HEK293 (cell line): ENCODE data around the gene AFAP1L2.

Experiments
- CTCF ChIA-PET: fragments of 350-600 bp; formaldehyde crosslinking; extraction: SDS; loops from one replicate; lab custom pipeline; 2021; ENCODE audit warnings: antibody characterized with exemption; lab: Yijun Ruan, JAX
- POLR2A ChIA-PET: fragments of 300-600 bp; formaldehyde crosslinking; extraction: SDS; loops from one replicate; lab custom pipeline; 2020; ENCODE audit warnings: antibody characterized with exemption, inconsistent platforms; lab: Yijun Ruan, JAX
- H3K27ac ChIP-seq: fragments of 200-500 bp; sonication (Bioruptor generic); 2 replicates; pipeline ENCODE4 v1.5.1; 2014; ENCODE audit warnings: low read depth, low read length, control low read depth, inconsistent platforms; ENCODE audit errors: extremely low read depth
- H3K36me3 ChIP-seq, 2 experiments: fragments of 200-500 bp in 1 of 2; sonication (Bioruptor generic) in 1 of 2; 1 replicate in 1 of 2; 2 replicates in 1 of 2; pipeline ENCODE4 v1.5.1; 2014 to 2017; ENCODE audit warnings: inconsistent platforms in 2 of 2, low read length in 2 of 2; ENCODE audit not compliant: control insufficient read depth in 2 of 2, insufficient read depth in 1 of 2
- H3K4me1 ChIP-seq: fragments of 200-500 bp; sonication (Bioruptor generic); 2 replicates; pipeline ENCODE4 v1.5.1; 2014; ENCODE audit warnings: mild to moderate bottlenecking, low read length, inconsistent platforms; ENCODE audit not compliant: control insufficient read depth, insufficient read depth
- H3K4me3 ChIP-seq: 2 replicates; pipeline ENCODE4 v1.5.1; 2011; ENCODE audit warnings: low read depth, mild to moderate bottlenecking, control low read depth, low read length, moderate library complexity
- H3K9me3 ChIP-seq: fragments of 200-500 bp; sonication (Bioruptor generic); 2 replicates; pipeline ENCODE4 v1.5.1; 2014; ENCODE audit warnings: low read depth, low read length, inconsistent platforms; ENCODE audit not compliant: control insufficient read depth, insufficient read depth
- GLIS1 ChIP-seq: fragments of 450-650 bp; formaldehyde crosslinking; IDR thresholded peaks from 2 replicates; pipeline ENCODE4 v1.5.1; 2016; ENCODE audit warnings: missing biosample characterization, missing genetic modification characterization
- MZF1 ChIP-seq: fragments of 450-650 bp; formaldehyde crosslinking; IDR thresholded peaks from 2 replicates; pipeline ENCODE4 v1.5.1; 2017; ENCODE audit warnings: missing biosample characterization, missing genetic modification characterization, borderline replicate concordance
- RBAK ChIP-seq: fragments of 450-650 bp; formaldehyde crosslinking; IDR thresholded peaks from 2 replicates; pipeline ENCODE4 v1.5.1; 2016; ENCODE audit warnings: missing biosample characterization, missing genetic modification characterization
- REST ChIP-seq: fragments of 450-650 bp; formaldehyde crosslinking; IDR thresholded peaks from 2 replicates; pipeline ENCODE4 v1.5.1; 2016; ENCODE audit warnings: missing biosample characterization, missing genetic modification characterization
- SALL2 ChIP-seq: fragments of 450-650 bp; formaldehyde crosslinking; IDR thresholded peaks from 2 replicates; pipeline ENCODE4 v1.5.0; 2017; ENCODE audit warnings: missing biosample characterization, mild to moderate bottlenecking, missing genetic modification characterization, borderline replicate concordance
- ZBTB10 ChIP-seq: fragments of 450-650 bp; formaldehyde crosslinking; IDR thresholded peaks from 2 replicates; pipeline ENCODE4 v1.5.1; 2016; ENCODE audit warnings: missing biosample characterization, missing genetic modification characterization
- ZFP69B ChIP-seq: fragments of 450-650 bp; formaldehyde crosslinking; IDR thresholded peaks from 2 replicates; pipeline ENCODE4 v1.5.1; 2016; ENCODE audit warnings: missing biosample characterization, missing genetic modification characterization
- ZNF211 ChIP-seq: fragments of 450-650 bp; formaldehyde crosslinking; IDR thresholded peaks from 2 replicates; pipeline ENCODE4 v1.5.1; 2016; ENCODE audit warnings: low read depth, missing biosample characterization, missing genetic modification characterization
- ZNF23 ChIP-seq: fragments of 450-650 bp; formaldehyde crosslinking; IDR thresholded peaks from 2 replicates; pipeline ENCODE4 v1.5.1; 2016; ENCODE audit warnings: missing biosample characterization, missing genetic modification characterization, borderline replicate concordance
- ZNF274 ChIP-seq, 2 experiments: fragments of 200-500 bp in 1 of 2; fragments of 450-650 bp in 1 of 2; sonication (Bioruptor generic) in 1 of 2; formaldehyde crosslinking in 1 of 2; IDR thresholded peaks; 2 replicates each; pipeline versions ENCODE4 v1.5.1 to v1.6.1; 2014 to 2016; ENCODE audit warnings: borderline replicate concordance in 1 of 2, inconsistent platforms in 1 of 2, low read length in 1 of 2, missing biosample characterization in 1 of 2, missing genetic modification characterization in 1 of 2
- ZNF324 ChIP-seq: fragments of 450-650 bp; formaldehyde crosslinking; IDR thresholded peaks from 2 replicates; pipeline ENCODE4 v1.5.1; 2016; ENCODE audit warnings: missing biosample characterization, missing genetic modification characterization
- ZNF341 ChIP-seq: fragments of 450-650 bp; formaldehyde crosslinking; IDR thresholded peaks from 2 replicates; pipeline ENCODE4; 2016; ENCODE audit warnings: low read depth, missing biosample characterization, missing genetic modification characterization
- ZNF354C ChIP-seq: fragments of 450-650 bp; formaldehyde crosslinking; IDR thresholded peaks from 2 replicates; pipeline ENCODE4 v1.5.1; 2016; ENCODE audit warnings: missing biosample characterization, missing genetic modification characterization, low read depth, borderline replicate concordance
- ZNF416 ChIP-seq: fragments of 450-650 bp; formaldehyde crosslinking; IDR thresholded peaks from 2 replicates; pipeline ENCODE4 v1.5.1; 2016; ENCODE audit warnings: missing biosample characterization, missing genetic modification characterization
- ZNF555 ChIP-seq: fragments of 450-650 bp; formaldehyde crosslinking; conservative IDR thresholded peaks from 2 replicates; pipeline ENCODE4 v1.5.1; 2017; ENCODE audit warnings: missing biosample characterization, mild to moderate bottlenecking, missing genetic modification characterization, inconsistent platforms
- ZNF560 ChIP-seq: fragments of 450-650 bp; formaldehyde crosslinking; IDR thresholded peaks from 2 replicates; pipeline ENCODE4 v1.5.1; 2017; ENCODE audit warnings: missing biosample characterization, missing genetic modification characterization, borderline replicate concordance
- ZNF596 ChIP-seq: fragments of 450-650 bp; IDR thresholded peaks from 2 replicates; pipeline ENCODE4 v1.5.0; 2018; ENCODE audit warnings: missing biosample characterization, mild to moderate bottlenecking, missing genetic modification characterization, moderate library complexity
- ZNF621 ChIP-seq: fragments of 450-650 bp; formaldehyde crosslinking; IDR thresholded peaks from 2 replicates; pipeline ENCODE4 v1.5.1; 2017; ENCODE audit warnings: missing biosample characterization, missing genetic modification characterization
- ZSCAN18 ChIP-seq: fragments of 450-650 bp; formaldehyde crosslinking; IDR thresholded peaks from 2 replicates; pipeline ENCODE4 v1.5.1; 2016; ENCODE audit warnings: missing biosample characterization, missing genetic modification characterization

Gene AFAP1L2

GRCh38 chr10:114347241-114347640 lies 57.1 kb downstream of the AFAP1L2 start:
- H3K4me1 ChIP-seq: peaks cover 15% of the 10 kb centered on the region
- ChIA-PET CTCF (interaction anchor here (0.6 kb wide), 1 partner anchor 103 kb away, joined by 3 read pairs; no protein-coding TSS in a partner anchor), POLR2A (no interaction called here)
- H3K9me3 ChIP-seq: no peaks in the 10 kb centered on the region
- H3K27ac ChIP-seq: no peak overlapping the region
- TF ChIP-seq ZFP69B (tag by site-specific recombination) (no peak), ZNF555 (no peak), ZNF621 (tag by site-specific recombination) (no peak), ZBTB10 (no peak), RBAK (tag by site-specific recombination) (no peak), REST (tag by site-specific recombination) (no peak), SALL2 (no peak), ZNF596 (tag by site-specific recombination) (no peak), ZNF560 (tag by site-specific recombination) (no peak), ZNF416 (no peak), ZNF354C (no peak), ZNF23 (tag by site-specific recombination) (no peak), MZF1 (no peak), GLIS1 (tag by site-specific recombination) (no peak)
- H3K36me3 ChIP-seq: no peaks in the 10 kb centered on the region
- no peak overlapping the region for H3K4me3 ChIP-seq

- TF ChIP-seq ZNF211 (tag by site-specific recombination): no peak
- peak; percentile 76 for TF ChIP-seq ZNF341 (tag by site-specific recombination)
- TF ChIP-seq ZNF274 (IDR thresholded peaks at IDR 0.05; ENCODE audit: low read length): no peak
- TF ChIP-seq ZNF274 (tag by site-specific recombination; IDR thresholded peaks at IDR 0.05; ENCODE audit: borderline replicate concordance): no peak
- TF ChIP-seq ZSCAN18 (tag by site-specific recombination): no peak
- TF ChIP-seq ZNF324 (tag by site-specific recombination): no peak
- TF ChIP-seq, all 188 proteins: peak for 1
- H3K4me3 ChIP-seq: no peak overlapping the region
- no peak overlapping the region for H3K27ac ChIP-seq
- CTCF ChIA-PET: no interaction called here
- no peaks in the 10 kb centered on the region for H3K36me3 ChIP-seq
- peaks cover 15% of the 10 kb centered on the region for H3K4me1 ChIP-seq
- H3K9me3 ChIP-seq: no peaks in the 10 kb centered on the region
- POLR2A ChIA-PET: no interaction called here
Observed at GRCh38 chr10:114346176-114347031, 57.9 kb downstream of the AFAP1L2 start.
